ENCODE results near the gene IGSF21.

- no peak for TF ChIP-seq POLR2A (IDR thresholded peaks at IDR 0.05)
- TF ChIP-seq, protein P1, sequence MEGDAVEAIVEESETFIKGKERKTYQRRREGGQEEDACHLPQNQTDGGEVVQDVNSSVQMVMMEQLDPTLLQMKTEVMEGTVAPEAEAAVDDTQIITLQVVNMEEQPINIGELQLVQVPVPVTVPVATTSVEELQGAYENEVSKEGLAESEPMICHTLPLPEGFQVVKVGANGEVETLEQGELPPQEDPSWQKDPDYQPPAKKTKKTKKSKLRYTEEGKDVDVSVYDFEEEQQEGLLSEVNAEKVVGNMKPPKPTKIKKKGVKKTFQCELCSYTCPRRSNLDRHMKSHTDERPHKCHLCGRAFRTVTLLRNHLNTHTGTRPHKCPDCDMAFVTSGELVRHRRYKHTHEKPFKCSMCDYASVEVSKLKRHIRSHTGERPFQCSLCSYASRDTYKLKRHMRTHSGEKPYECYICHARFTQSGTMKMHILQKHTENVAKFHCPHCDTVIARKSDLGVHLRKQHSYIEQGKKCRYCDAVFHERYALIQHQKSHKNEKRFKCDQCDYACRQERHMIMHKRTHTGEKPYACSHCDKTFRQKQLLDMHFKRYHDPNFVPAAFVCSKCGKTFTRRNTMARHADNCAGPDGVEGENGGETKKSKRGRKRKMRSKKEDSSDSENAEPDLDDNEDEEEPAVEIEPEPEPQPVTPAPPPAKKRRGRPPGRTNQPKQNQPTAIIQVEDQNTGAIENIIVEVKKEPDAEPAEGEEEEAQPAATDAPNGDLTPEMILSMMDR (IDR thresholded peaks at IDR 0.05): no peak
Observed at GRCh38 chr1:18176619-18177018, 69.0 kb downstream of the IGSF21 start.

Data from thyroid gland (tissue), 4 donors.